Urothelium cell line (cell line): Measurements from ENCODE around the gene CORO7.

ENCODE experiments used
- DNase-seq: peaks from one replicate; pipeline ENCODE4 v3.0.0; 2011; ENCODE audit warnings: low spot score, mixed read lengths
- FAIRE-seq: peaks from 2 replicates; lab custom pipeline; 2011; peaks lifted over from hg19 to GRCh38; lab: Jason Lieb, UNC

Gene CORO7

GRCh38 chr16:4385789-4386450 lies 30.5 kb downstream of the CORO7 start:
- DNase-seq (no peak), FAIRE-seq (no peak)

GRCh38 chr16:4385066-4385788 lies 31.2 kb downstream of the CORO7 start:
- FAIRE-seq = peak; percentile 59
- DNase-seq = no peak

- no peak for FAIRE-seq
- no peak for DNase-seq
Measured at GRCh38 chr16:4384509-4384942, 31.9 kb downstream of the CORO7 start.

GRCh38 chr16:4383591-4384444 lies 32.6 kb downstream of the CORO7 start:
- FAIRE-seq (no peak), DNase-seq (no peak)

- FAIRE-seq (no peak), DNase-seq (no peak)
Measured at GRCh38 chr16:4382795-4383357, 33.5 kb downstream of the CORO7 start.

GRCh38 chr16:4381935-4382794 lies 34.2 kb downstream of the CORO7 start:
- DNase-seq = no peak
- FAIRE-seq = peak; percentile 30

GRCh38 chr16:4381072-4381934 lies 35.1 kb downstream of the CORO7 start:
- DNase-seq = no peak
- FAIRE-seq = no peak

- peak; percentile 56 for FAIRE-seq
- no peak for DNase-seq
Measured at GRCh38 chr16:4380119-4381063, 36.0 kb downstream of the CORO7 start.

- DNase-seq (no peak), FAIRE-seq (no peak)
Measured at GRCh38 chr16:4378999-4379690, 37.3 kb downstream of the CORO7 start.

- DNase-seq = no peak
- FAIRE-seq = no peak
Measured at GRCh38 chr16:4378161-4378666, 38.2 kb downstream of the CORO7 start.

GRCh38 chr16:4377573-4378154 lies 38.7 kb downstream of the CORO7 start:
- FAIRE-seq (no peak), DNase-seq (no peak)

- no peak for DNase-seq
- FAIRE-seq = no peak
Measured at GRCh38 chr16:4376893-4377572, 39.4 kb downstream of the CORO7 start.

GRCh38 chr16:4376126-4376892 lies 40.1 kb downstream of the CORO7 start:
- no peak for DNase-seq
- FAIRE-seq = no peak

- DNase-seq = no peak
- no peak for FAIRE-seq
Measured at GRCh38 chr16:4375717-4376116, 40.7 kb downstream of the CORO7 start.

GRCh38 chr16:4373909-4374742 lies 42.3 kb downstream of the CORO7 start:
- FAIRE-seq = peak; percentile 98
- DNase-seq = peak; percentile 74
